Erythroblast (primary cell): ENCODE results near the gene IFT172.

Source experiments
- GATA1 ChIP-seq: IDR thresholded peaks from 2 replicates; pipeline ENCODE4 v1.6.1; 2011; ENCODE audit warnings: low read depth, mild to moderate bottlenecking, control low read depth, low read length, moderate library complexity
- POLR2A ChIP-seq: IDR thresholded peaks from 2 replicates; pipeline ENCODE4 v1.6.1; 2011; ENCODE audit warnings: mild to moderate bottlenecking, low read length

- TF ChIP-seq POLR2A (no peak), GATA1 (no peak)
Measured at GRCh38 chr2:27531983-27532382, 42.4 kb upstream of the IFT172 start.
